HepG2 (cell line): ENCODE measurements around the gene TRMT112. TPM values are rescaled to one million over a fixed set of nuclear protein-coding genes. Genes with fewer than 3 reads are reported as not detected.

Source experiments
- ARID5B ChIP-seq: IDR thresholded peaks from 2 replicates; pipeline ENCODE4 v1.4.0; 2020; ENCODE audit warnings: mild to moderate bottlenecking, missing genetic modification reagents
- BATF2 ChIP-seq: sonication (generic); formaldehyde crosslinking; IDR thresholded peaks from 2 replicates; pipeline ENCODE4 v1.8.0; 2022; ENCODE audit warnings: mild to moderate bottlenecking, missing genetic modification reagents, moderate library complexity
- CEBPB ChIP-seq: IDR thresholded peaks from 2 replicates; pipeline ENCODE4 v1.6.1; 2011; ENCODE audit warnings: low read depth, low read length, improper control_type of control experiment, borderline replicate concordance
- EHMT2 ChIP-seq: fragments of 200-600 bp; sonication (generic); IDR thresholded peaks from 2 replicates; pipeline ENCODE4 v1.7.0; 2017; ENCODE audit warnings: antibody characterized with exemption, low read depth, low read length, borderline replicate concordance
- HES4 ChIP-seq: sonication (generic); formaldehyde crosslinking; IDR thresholded peaks from 2 replicates; pipeline ENCODE4 v1.9.0; 2021; ENCODE audit warnings: mild to moderate bottlenecking, missing genetic modification reagents, borderline replicate concordance
- JUND ChIP-seq: sonication (generic); formaldehyde crosslinking; IDR thresholded peaks from 2 replicates; pipeline ENCODE4 v1.8.0; 2022; ENCODE audit warnings: mild to moderate bottlenecking, missing genetic modification reagents
- KDM5B ChIP-seq: sonication (generic); formaldehyde crosslinking; IDR thresholded peaks from 2 replicates; pipeline ENCODE4 v1.4.0; 2020; ENCODE audit warnings: missing genetic modification reagents, mild to moderate bottlenecking, borderline replicate concordance
- KMT2B ChIP-seq: IDR thresholded peaks from 2 replicates; pipeline ENCODE4 v1.6.1; 2016; ENCODE audit warnings: missing genetic modification reagents, missing compliant biosample characterization
- MTA3 ChIP-seq: sonication (generic); formaldehyde crosslinking; IDR thresholded peaks from 2 replicates; pipeline ENCODE4 v1.4.0; 2020; ENCODE audit warnings: missing genetic modification reagents
- PAWR ChIP-seq: sonication (generic); formaldehyde crosslinking; IDR thresholded peaks from 2 replicates; pipeline ENCODE4 v1.4.0; 2020; ENCODE audit warnings: missing genetic modification reagents, mild to moderate bottlenecking, borderline replicate concordance
- TAF15 ChIP-seq: fragments of 200-400 bp; formaldehyde crosslinking; IDR thresholded peaks from one replicate; pipeline ENCODE4 v1.6.1; 2018; ENCODE audit warnings: mild to moderate bottlenecking, low read depth, low read length; ENCODE audit not compliant: poor library complexity, severe bottlenecking
- ZNF207 ChIP-seq: fragments of 450-650 bp; IDR thresholded peaks from 2 replicates; pipeline ENCODE4 v1.6.1; 2016; ENCODE audit warnings: antibody characterized with exemption, borderline replicate concordance
- ZNF414 ChIP-seq: sonication (generic); formaldehyde crosslinking; IDR thresholded peaks from 2 replicates; pipeline ENCODE4 v1.5.0; 2020; ENCODE audit warnings: missing genetic modification reagents
- ZNF512B ChIP-seq: sonication (generic); formaldehyde crosslinking; IDR thresholded peaks from 2 replicates; pipeline ENCODE4 v1.5.1; 2020; ENCODE audit warnings: missing genetic modification reagents, mild to moderate bottlenecking, borderline replicate concordance
- ZNF556 ChIP-seq: sonication (generic); formaldehyde crosslinking; IDR thresholded peaks from 2 replicates; pipeline ENCODE4 v1.4.0; 2020; ENCODE audit warnings: mild to moderate bottlenecking, missing genetic modification reagents, borderline replicate concordance
- ZNF563 ChIP-seq: sonication (generic); formaldehyde crosslinking; IDR thresholded peaks from 2 replicates; pipeline ENCODE4 v1.8.0; 2022; ENCODE audit warnings: mild to moderate bottlenecking, moderate library complexity, missing genetic modification reagents
- ZNF574 ChIP-seq: sonication (generic); formaldehyde crosslinking; IDR thresholded peaks from 2 replicates; pipeline ENCODE4 v1.4.0; 2020; ENCODE audit warnings: missing genetic modification reagents
- polyA plus RNA-seq, 8 experiments: library from polyadenylated mRNA; depleted of rRNA in 3 of 8; stranded (reverse) in 7 of 8; unstranded in 1 of 8; fragments of >200 nt; fragmentation: Illumina TruSeq in 4 of 8; extraction: Trizol in 4 of 8; gene quantifications; 2 replicates each; pipeline versions ENCODE4 v1.2.1 to v1.2.3, GENCODE V29; 2011 to 2016; ENCODE audit warnings: low read depth in 4 of 8, missing spikeins in 1 of 8, mixed read lengths in 1 of 8; ENCODE audit not compliant: insufficient read depth in 1 of 8
- total RNA-seq, 5 experiments: library from RNA; depleted of rRNA; stranded (reverse); fragments of >200 nt; fragmentation: Illumina TruSeq; extraction: Trizol; gene quantifications; 2 replicates each; pipeline ENCODE4 v1.2.3, GENCODE V29; 2016; ENCODE audit warnings: low read depth in 1 of 5

TRMT112 gene
- total and polyA plus RNA-seq, 2 of the 13 experiments (the other 11 are each of a cell fraction or from before 2014, with no cell fraction given): 186 to 409 TPM

GRCh38 chr11:64304316-64305072 is 12.9 kb downstream of the TRMT112 start (continued):
- TF ChIP-seq ZNF512B (CRISPR knock-in tag): no peak
- no peak; the same call in 1 of the 2 replicates for TF ChIP-seq ZNF563
- no peak for TF ChIP-seq ARID5B (CRISPR knock-in tag)
- TF ChIP-seq BATF2 (CRISPR knock-in tag): no peak
- TF ChIP-seq ZNF207: no peak
- peak; percentile 55; the same call in 1 of the 2 replicates for TF ChIP-seq ZNF574 (CRISPR knock-in tag)
- no peak for TF ChIP-seq EHMT2
- no peak for TF ChIP-seq MTA3
- no peak for TF ChIP-seq TAF15
- peak; percentile 37; the same call in 1 of the 2 replicates for TF ChIP-seq KMT2B (CRISPR knock-in tag)
- no peak for TF ChIP-seq PAWR (CRISPR knock-in tag)
- TF ChIP-seq JUND (CRISPR knock-in tag): no peak
- peak; percentile 42; the same call in 1 of the 2 replicates for TF ChIP-seq ZNF556 (CRISPR knock-in tag)
- no peak for TF ChIP-seq ZNF414
- peak; percentile 32; the same call in 1 of the 2 replicates for TF ChIP-seq KDM5B (CRISPR knock-in tag)
- TF ChIP-seq HES4: no peak
- TF ChIP-seq CEBPB: no peak
